ENCODE measurements around the gene ACTA2.

- TF ChIP-seq, protein P1, sequence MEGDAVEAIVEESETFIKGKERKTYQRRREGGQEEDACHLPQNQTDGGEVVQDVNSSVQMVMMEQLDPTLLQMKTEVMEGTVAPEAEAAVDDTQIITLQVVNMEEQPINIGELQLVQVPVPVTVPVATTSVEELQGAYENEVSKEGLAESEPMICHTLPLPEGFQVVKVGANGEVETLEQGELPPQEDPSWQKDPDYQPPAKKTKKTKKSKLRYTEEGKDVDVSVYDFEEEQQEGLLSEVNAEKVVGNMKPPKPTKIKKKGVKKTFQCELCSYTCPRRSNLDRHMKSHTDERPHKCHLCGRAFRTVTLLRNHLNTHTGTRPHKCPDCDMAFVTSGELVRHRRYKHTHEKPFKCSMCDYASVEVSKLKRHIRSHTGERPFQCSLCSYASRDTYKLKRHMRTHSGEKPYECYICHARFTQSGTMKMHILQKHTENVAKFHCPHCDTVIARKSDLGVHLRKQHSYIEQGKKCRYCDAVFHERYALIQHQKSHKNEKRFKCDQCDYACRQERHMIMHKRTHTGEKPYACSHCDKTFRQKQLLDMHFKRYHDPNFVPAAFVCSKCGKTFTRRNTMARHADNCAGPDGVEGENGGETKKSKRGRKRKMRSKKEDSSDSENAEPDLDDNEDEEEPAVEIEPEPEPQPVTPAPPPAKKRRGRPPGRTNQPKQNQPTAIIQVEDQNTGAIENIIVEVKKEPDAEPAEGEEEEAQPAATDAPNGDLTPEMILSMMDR (IDR thresholded peaks at IDR 0.05), result no peak
- no peak for TF ChIP-seq ZFX (IDR thresholded peaks at IDR 0.05; ENCODE audit: borderline replicate concordance)
These were observed 27.0 kb upstream of the ACTA2 start for GRCh38 chr10:88979603-88980002.
